CD4-positive, CD25-positive, alpha-beta regulatory T cell (primary cell): ENCODE measurements around the gene BOC. TPM values are rescaled to one million over a fixed set of nuclear protein-coding genes. Genes with fewer than 3 reads are reported as not detected.

Source experiments
- ATAC-seq, 2 donors: fragments of 150-1000 bp; cut with Tn5 transposase; one replicate each; pipeline ENCODE4 v1.10.0; 2021; ENCODE audit warnings: low read depth in 2 of 2, moderate number of reproducible peaks in 2 of 2, moderate library complexity in 1 of 2
- DNase-seq, 3 donors: peaks; one replicate each; pipeline versions ENCODE4 v3.0.0 to v3.0.0-alpha.2; 2012 to 2022; ENCODE audit warnings: mixed read lengths in 1 of 3
- H3K27ac ChIP-seq: one replicate; pipeline ENCODE4 v1.7.0; 2013; ENCODE audit warnings: mild to moderate bottlenecking, low read length; ENCODE audit not compliant: insufficient read depth, poor library complexity, severe bottlenecking
- H3K27me3 ChIP-seq: one replicate; pipeline ENCODE4 v1.7.0; 2013; ENCODE audit warnings: low read length; ENCODE audit not compliant: control insufficient read depth, insufficient read depth
- H3K36me3 ChIP-seq: one replicate; pipeline ENCODE4 v1.7.0; 2013; ENCODE audit warnings: mild to moderate bottlenecking, low read length, moderate library complexity; ENCODE audit not compliant: control insufficient read depth, insufficient read depth
- H3K4me1 ChIP-seq: 2 replicates; pipeline ENCODE4 v1.7.0; 2013; ENCODE audit warnings: mild to moderate bottlenecking, low read length; ENCODE audit not compliant: insufficient read depth, control insufficient read depth, poor library complexity, severe bottlenecking
- H3K4me3 ChIP-seq: one replicate; pipeline ENCODE4 v1.7.0; 2013; ENCODE audit warnings: low read depth, mild to moderate bottlenecking, low read length, moderate library complexity
- H3K9me3 ChIP-seq, 2 experiments: 1 replicate in 1 of 2; 2 replicates in 1 of 2; pipeline ENCODE4 v1.7.0; 2013; ENCODE audit warnings: low read length in 2 of 2, mild to moderate bottlenecking in 1 of 2, moderate library complexity in 1 of 2; ENCODE audit not compliant: control insufficient read depth in 2 of 2
- H3K27ac Mint-ChIP-seq, 3 donors: one replicate each; pipeline ENCODE4 v1.8.0; 2020 to 2022; ENCODE audit warnings: mild to moderate bottlenecking in 3 of 3, mixed read lengths in 3 of 3, moderate library complexity in 2 of 3
- H3K27me3 Mint-ChIP-seq: one replicate; pipeline ENCODE4 v1.8.0; 2022; ENCODE audit warnings: mild to moderate bottlenecking, mixed read lengths
- H3K36me3 Mint-ChIP-seq: one replicate; pipeline ENCODE4 v1.8.0; 2020; ENCODE audit warnings: mixed read lengths
- H3K4me1 Mint-ChIP-seq, 4 donors: one replicate each; pipeline ENCODE4 v1.8.0; 2020 to 2022; ENCODE audit warnings: mixed read lengths in 4 of 4, mild to moderate bottlenecking in 1 of 4
- H3K4me3 Mint-ChIP-seq, 4 donors: one replicate each; pipeline ENCODE4 v1.8.0; 2020 to 2022; ENCODE audit warnings: mild to moderate bottlenecking in 4 of 4, mixed read lengths in 4 of 4, moderate library complexity in 3 of 4
- H3K9me3 Mint-ChIP-seq, 7 donors: one replicate each; pipeline ENCODE4 v1.8.0; 2020 to 2022; ENCODE audit warnings: mixed read lengths in 7 of 7, mild to moderate bottlenecking in 3 of 7, moderate library complexity in 2 of 7
- polyA plus RNA-seq, 4 donors: library from polyadenylated mRNA; unstranded; fragments of 300-500 nt; fragmentation: Illumina TruSeq; gene quantifications; one replicate each; pipeline ENCODE4 v1.2.3, GENCODE V29; 2021
- total RNA-seq: library from RNA; stranded (reverse); gene quantifications from one replicate; pipeline ENCODE4 v1.2.3, GENCODE V29; 2022

BOC gene
- total and polyA plus RNA-seq, 5 donors from 2014 or later = not detected

- Mint-ChIP-seq H3K27ac (no peak overlapping the region), H3K36me3 (no peaks in the 10 kb centered on the region), H3K27me3 (peaks cover 4% of the 10 kb centered on the region), H3K4me1 (peaks cover 0 to 5% (median 0%) of the 10 kb centered on the region in 4 donors), H3K4me3 (no peak overlapping the region), H3K9me3 (no peaks in the 10 kb centered on the region)
- Histone ChIP-seq H3K27me3 (no peaks in the 10 kb centered on the region), H3K27ac (no peak overlapping the region), H3K9me3 (no peaks in the 10 kb centered on the region), H3K36me3 (no peaks in the 10 kb centered on the region), H3K4me3 (no peak overlapping the region), H3K4me1 (no peaks in the 10 kb centered on the region)
- DNase-seq = no peak
- ATAC-seq = no peak
These were observed 63.3 kb downstream of the BOC start for GRCh38 chr3:113274425-113275257.

- no peaks in the 10 kb centered on the region for H3K36me3 ChIP-seq
- no peak overlapping the region for H3K27ac ChIP-seq
- Mint-ChIP-seq H3K9me3 (no peaks in the 10 kb centered on the region), H3K27me3 (peaks cover 4% of the 10 kb centered on the region), H3K36me3 (no peaks in the 10 kb centered on the region), H3K4me1 (peaks cover 0 to 5% (median 0%) of the 10 kb centered on the region in 4 donors), H3K27ac (no peak overlapping the region), H3K4me3 (no peak overlapping the region)
- H3K4me1 ChIP-seq = no peaks in the 10 kb centered on the region
- ATAC-seq (no peak), DNase-seq (no peak)
- H3K9me3 ChIP-seq = no peaks in the 10 kb centered on the region
- no peaks in the 10 kb centered on the region for H3K27me3 ChIP-seq
- H3K4me3 ChIP-seq = no peak overlapping the region
These were observed 63.9 kb downstream of the BOC start for GRCh38 chr3:113275258-113275556.

- H3K4me3 ChIP-seq = no peak overlapping the region
- peaks cover 0 to 5% (median 0%) of the 10 kb centered on the region in 4 donors for H3K4me1 Mint-ChIP-seq
- no peaks in the 10 kb centered on the region for H3K36me3 Mint-ChIP-seq
- peaks cover 4% of the 10 kb centered on the region for H3K27me3 Mint-ChIP-seq
- no peak for DNase-seq
- no peak for ATAC-seq
- peak overlapping the region in 1 of 4 donors; percentile 38 for H3K4me3 Mint-ChIP-seq
- H3K4me1 ChIP-seq = no peaks in the 10 kb centered on the region
- no peaks in the 10 kb centered on the region for H3K27me3 ChIP-seq
- H3K27ac ChIP-seq = no peak overlapping the region
- H3K9me3 Mint-ChIP-seq = no peaks in the 10 kb centered on the region
- no peaks in the 10 kb centered on the region for H3K36me3 ChIP-seq
- no peak overlapping the region for H3K27ac Mint-ChIP-seq
- no peaks in the 10 kb centered on the region for H3K9me3 ChIP-seq
These were observed 64.2 kb downstream of the BOC start for GRCh38 chr3:113275583-113275928.

GRCh38 chr3:113275929-113276750 lies 64.8 kb downstream of the BOC start:
- peaks cover 0 to 5% (median 0%) of the 10 kb centered on the region in 4 donors for H3K4me1 Mint-ChIP-seq
- H3K9me3 Mint-ChIP-seq = no peaks in the 10 kb centered on the region
- H3K4me3 Mint-ChIP-seq = peak overlapping the region in 1 of 4 donors; percentile 38
- H3K36me3 Mint-ChIP-seq = no peaks in the 10 kb centered on the region
- H3K27me3 Mint-ChIP-seq = peaks cover 4% of the 10 kb centered on the region
- H3K27ac Mint-ChIP-seq = peak overlapping the region in 1 of 3 donors; percentile 41
- Histone ChIP-seq H3K27ac (no peak overlapping the region), H3K4me1 (no peaks in the 10 kb centered on the region), H3K27me3 (no peaks in the 10 kb centered on the region), H3K36me3 (no peaks in the 10 kb centered on the region), H3K4me3 (no peak overlapping the region), H3K9me3 (no peaks in the 10 kb centered on the region)
- DNase-seq (no peak), ATAC-seq (peak in 1 of 2 donors; percentile 22)

- no peaks in the 10 kb centered on the region for H3K4me1 ChIP-seq
- Mint-ChIP-seq H3K36me3 (no peaks in the 10 kb centered on the region), H3K27ac (no peak overlapping the region), H3K27me3 (peaks cover 4% of the 10 kb centered on the region), H3K4me3 (no peak overlapping the region), H3K9me3 (no peaks in the 10 kb centered on the region), H3K4me1 (peaks cover 0 to 5% (median 0%) of the 10 kb centered on the region in 4 donors)
- no peak overlapping the region for H3K4me3 ChIP-seq
- H3K9me3 ChIP-seq = no peaks in the 10 kb centered on the region
- DNase-seq (no peak), ATAC-seq (no peak)
- H3K27ac ChIP-seq = no peak overlapping the region
- H3K27me3 ChIP-seq = no peaks in the 10 kb centered on the region
- H3K36me3 ChIP-seq = no peaks in the 10 kb centered on the region
These were observed 65.4 kb downstream of the BOC start for GRCh38 chr3:113276751-113277080.

GRCh38 chr3:113277414-113277813 lies 66.1 kb downstream of the BOC start:
- H3K36me3 ChIP-seq = no peaks in the 10 kb centered on the region
- no peaks in the 10 kb centered on the region for H3K9me3 ChIP-seq
- Mint-ChIP-seq H3K27me3 (peaks cover 4% of the 10 kb centered on the region), H3K9me3 (no peaks in the 10 kb centered on the region), H3K4me1 (peaks cover 0 to 5% (median 0%) of the 10 kb centered on the region in 4 donors), H3K36me3 (no peaks in the 10 kb centered on the region), H3K4me3 (no peak overlapping the region), H3K27ac (no peak overlapping the region)
- no peaks in the 10 kb centered on the region for H3K4me1 ChIP-seq
- DNase-seq = no peak
- no peak for ATAC-seq
- H3K27ac ChIP-seq = no peak overlapping the region
- no peaks in the 10 kb centered on the region for H3K27me3 ChIP-seq
- no peak overlapping the region for H3K4me3 ChIP-seq

GRCh38 chr3:113277941-113278598 lies 66.7 kb downstream of the BOC start:
- no peak overlapping the region for H3K4me3 ChIP-seq
- Mint-ChIP-seq H3K4me1 (peaks cover 0 to 5% (median 0%) of the 10 kb centered on the region in 4 donors), H3K27me3 (peaks cover 4% of the 10 kb centered on the region), H3K4me3 (no peak overlapping the region), H3K27ac (no peak overlapping the region), H3K36me3 (no peaks in the 10 kb centered on the region), H3K9me3 (no peaks in the 10 kb centered on the region)
- no peak for ATAC-seq
- no peaks in the 10 kb centered on the region for H3K9me3 ChIP-seq
- H3K27ac ChIP-seq = no peak overlapping the region
- H3K4me1 ChIP-seq = no peaks in the 10 kb centered on the region
- H3K36me3 ChIP-seq = no peaks in the 10 kb centered on the region
- DNase-seq = no peak
- H3K27me3 ChIP-seq = no peaks in the 10 kb centered on the region
